T follicular helper cell (primary cell): Measurements from ENCODE around the gene ITSN1.

ENCODE experiments used
- DNase-seq: peaks from one replicate; pipeline ENCODE4 v3.0.0-alpha.2; 2020; ENCODE audit warnings: low read depth

The ITSN1 gene

DNA sequence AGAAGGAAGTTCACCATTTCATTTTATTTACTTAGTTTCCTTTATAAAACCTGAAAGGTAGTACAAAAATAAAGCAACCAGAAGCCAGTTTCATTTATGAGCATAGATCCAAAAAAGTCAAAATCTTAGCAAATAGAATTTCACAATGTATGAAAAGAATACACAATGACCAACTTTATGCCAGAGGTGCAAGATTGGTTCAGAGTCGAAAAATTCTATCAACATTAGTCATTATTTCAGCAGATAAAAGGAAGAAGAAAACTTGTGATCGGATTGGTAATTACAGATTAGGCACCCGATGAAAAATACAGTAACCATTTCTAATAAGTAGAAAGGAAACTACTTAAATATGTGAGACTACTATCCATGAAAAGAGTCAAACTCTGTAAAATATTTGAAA lies 89.1 kb downstream of the ITSN1 start:
- DNase-seq: no peak

DNA sequence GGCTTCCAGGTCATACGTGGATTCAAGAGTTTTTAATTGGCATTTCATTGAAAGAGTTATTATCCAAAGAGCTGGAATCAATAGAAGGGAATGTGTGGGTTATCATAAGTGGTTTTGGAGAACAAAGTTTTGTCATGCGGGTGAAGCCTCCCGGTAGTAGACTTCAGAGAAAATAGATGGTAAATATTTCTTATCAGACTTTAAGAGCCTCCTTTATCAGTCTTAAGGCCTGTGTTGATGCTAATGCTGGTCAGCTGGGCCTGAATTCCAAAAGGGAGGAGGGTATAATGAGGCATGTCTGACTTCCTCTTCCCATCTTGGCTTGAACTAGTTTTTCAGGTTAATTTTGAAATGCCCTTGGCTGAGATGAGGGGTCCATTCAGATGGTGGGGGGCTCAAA lies 89.7 kb downstream of the ITSN1 start:
- DNase-seq: no peak

- DNase-seq: no peak
Observed at GRCh38 chr21:33733601-33734000, 91.3 kb downstream of the ITSN1 start.

DNA sequence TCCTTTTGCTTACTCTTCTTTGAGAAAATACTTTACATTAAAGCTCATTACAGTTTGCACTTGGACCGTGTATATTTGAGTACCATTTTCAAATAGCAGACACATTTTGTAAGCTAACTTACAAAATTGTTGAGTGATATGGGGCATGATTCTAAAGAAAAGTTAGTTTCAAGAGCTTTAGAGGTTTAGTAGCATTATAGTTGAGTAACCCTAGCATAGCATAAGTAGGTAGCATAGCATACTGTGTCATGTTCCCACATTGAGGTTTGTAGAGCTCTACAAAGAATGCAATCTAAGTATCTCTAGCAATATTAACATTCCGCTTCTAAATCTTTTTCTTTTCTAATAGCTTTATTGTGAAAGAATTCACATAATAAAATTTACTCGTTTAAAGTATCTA lies 92.0 kb downstream of the ITSN1 start:
- no peak for DNase-seq

DNA sequence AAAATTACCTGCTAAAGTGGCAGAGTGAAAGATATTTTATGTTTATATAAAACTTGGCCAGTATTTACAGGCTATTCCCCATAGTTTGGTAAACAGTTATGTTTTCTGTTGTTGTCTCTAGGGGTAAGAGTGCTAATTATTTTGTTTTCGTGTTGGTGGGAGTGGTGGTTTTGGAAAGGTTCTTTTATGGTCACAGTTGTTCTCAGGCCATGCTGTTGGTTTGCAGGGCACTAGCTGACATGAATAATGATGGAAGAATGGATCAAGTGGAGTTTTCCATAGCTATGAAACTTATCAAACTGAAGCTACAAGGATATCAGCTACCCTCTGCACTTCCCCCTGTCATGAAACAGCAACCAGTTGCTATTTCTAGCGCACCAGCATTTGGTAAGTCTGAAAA lies 92.5 kb downstream of the ITSN1 start:
- DNase-seq: no peak

DNA sequence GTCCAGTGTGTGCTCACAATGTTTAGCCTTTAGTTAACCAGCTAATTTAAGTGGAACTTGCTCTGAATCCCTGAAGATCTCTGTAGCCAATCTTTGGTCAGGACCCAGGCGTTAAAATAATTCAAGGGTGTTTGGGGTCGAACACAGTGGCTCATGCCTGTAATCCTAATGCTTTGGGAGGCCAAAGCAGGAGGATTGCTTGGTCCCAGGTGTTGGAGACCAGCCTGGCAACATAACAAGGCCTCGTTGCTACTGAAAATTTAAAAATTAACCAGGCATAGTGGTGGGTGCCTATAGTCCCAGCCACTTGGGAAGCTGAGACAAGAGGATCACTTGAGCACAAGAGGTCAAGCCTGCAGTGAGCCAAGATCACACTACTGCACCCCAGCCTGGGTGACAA lies 94.3 kb downstream of the ITSN1 start:
- no peak for DNase-seq

- DNase-seq: no peak
Observed at GRCh38 chr21:33739701-33740100, 97.4 kb downstream of the ITSN1 start.

- DNase-seq: no peak
Observed at GRCh38 chr21:33747420-33747819, 105.1 kb downstream of the ITSN1 start.

DNA sequence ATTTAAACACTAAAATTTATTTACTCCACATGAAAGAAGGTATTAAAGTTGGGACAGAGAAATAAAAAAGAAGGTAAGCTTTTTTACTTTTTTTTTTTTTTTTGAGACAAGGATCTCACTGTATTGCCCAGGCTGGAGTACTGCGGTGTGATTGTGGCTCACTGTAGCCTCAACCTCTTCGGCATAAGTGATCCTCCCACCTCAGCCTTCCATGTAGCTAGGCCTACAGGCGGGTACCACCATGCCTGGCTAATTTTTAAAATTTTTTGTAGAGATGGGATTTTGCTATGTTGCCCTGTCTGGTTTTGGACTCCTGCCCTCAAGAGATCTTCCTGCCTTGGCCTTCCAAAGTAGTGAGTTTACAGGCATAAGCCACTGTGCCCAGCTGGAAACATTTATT lies 106.6 kb downstream of the ITSN1 start:
- no peak for DNase-seq

DNA sequence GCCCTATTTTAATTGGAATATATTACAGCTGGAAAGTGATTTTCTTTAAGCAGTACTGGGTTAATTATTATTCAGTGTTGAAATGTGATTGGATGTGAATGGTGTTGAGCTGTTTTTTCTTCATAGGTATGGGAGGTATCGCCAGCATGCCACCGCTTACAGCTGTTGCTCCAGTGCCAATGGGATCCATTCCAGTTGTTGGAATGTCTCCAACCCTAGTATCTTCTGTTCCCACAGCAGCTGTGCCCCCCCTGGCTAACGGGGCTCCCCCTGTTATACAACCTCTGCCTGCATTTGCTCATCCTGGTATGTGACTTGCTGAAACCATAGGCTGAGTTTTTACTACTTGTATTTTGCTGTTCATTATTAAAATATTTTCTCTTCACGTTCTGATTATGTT lies 107.7 kb downstream of the ITSN1 start:
- no peak for DNase-seq

DNA sequence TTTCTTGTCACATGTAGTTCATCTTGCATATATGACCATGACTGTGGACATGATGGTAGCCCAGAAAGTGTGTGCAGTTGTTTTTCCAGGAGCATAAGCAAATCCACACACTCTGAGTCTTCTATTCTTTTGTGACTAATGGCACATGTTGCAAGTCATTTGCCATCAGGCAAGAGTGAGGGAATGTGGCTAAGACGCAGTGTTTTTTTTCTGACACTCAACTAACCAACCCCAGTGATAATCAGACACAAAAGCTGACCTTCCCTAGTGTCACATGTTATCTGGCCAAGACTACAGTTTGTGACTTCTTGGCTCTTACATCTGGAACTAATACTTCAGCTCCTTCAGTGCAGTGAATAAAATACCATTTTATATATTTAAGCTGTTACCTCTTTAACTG lies 108.8 kb downstream of the ITSN1 start:
- DNase-seq: no peak

DNA sequence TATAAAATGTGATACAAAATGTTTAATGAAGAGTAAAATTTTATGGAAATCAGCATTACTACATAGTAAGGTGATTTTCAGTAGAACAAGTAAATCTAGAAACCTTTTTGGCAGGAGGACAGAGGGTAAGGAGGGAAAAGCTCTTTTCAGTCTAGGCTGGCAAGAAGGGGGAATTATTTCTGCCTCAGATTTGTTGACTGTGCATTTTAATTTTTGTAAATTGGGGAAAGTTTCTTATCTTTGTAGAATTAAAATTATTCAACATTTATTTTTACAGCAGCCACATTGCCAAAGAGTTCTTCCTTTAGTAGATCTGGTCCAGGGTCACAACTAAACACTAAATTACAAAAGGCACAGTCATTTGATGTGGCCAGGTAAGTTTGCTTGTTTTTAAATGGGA lies 109.2 kb downstream of the ITSN1 start:
- no peak for DNase-seq

DNA sequence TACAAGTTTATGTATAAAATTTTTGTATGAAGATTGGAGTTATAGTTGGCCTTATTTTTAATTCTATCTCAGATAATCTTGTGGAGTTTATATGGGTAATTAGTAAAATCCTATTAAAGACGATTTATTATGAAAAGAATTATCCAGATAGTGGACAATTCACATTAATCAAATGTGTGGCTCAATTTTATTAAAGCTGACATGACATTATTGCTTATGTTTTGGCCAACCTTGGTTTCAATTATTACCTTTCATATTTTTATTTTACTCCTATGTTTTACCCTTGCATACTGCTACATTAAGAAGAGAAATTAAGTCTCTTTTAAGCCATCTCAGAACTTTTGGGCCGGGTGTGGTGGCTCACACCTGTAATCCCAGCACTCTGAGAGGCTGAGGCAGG lies 110.0 kb downstream of the ITSN1 start:
- DNase-seq: no peak

GRCh38 chr21:33753886-33754285 lies 111.6 kb downstream of the ITSN1 start:
- no peak for DNase-seq

DNA sequence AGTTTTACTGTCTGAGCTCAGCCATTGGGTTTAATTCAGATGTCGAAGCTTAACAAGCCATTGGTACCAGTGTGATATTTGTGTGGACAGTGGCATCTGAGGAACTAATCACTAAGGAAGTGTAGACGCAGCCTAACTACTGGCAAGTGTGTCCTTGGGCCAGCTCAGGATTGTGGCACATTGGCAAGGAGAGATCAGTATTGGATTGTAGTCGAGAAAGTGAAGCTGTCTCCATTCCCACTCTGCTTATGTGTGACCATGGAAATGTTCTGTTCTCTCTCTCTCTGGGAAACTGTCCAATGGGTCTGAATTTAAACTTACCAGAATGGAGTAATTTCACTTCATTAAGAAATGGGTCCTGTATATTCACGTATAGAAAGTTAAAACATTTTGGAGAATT lies 112.2 kb downstream of the ITSN1 start:
- DNase-seq: no peak

DNA sequence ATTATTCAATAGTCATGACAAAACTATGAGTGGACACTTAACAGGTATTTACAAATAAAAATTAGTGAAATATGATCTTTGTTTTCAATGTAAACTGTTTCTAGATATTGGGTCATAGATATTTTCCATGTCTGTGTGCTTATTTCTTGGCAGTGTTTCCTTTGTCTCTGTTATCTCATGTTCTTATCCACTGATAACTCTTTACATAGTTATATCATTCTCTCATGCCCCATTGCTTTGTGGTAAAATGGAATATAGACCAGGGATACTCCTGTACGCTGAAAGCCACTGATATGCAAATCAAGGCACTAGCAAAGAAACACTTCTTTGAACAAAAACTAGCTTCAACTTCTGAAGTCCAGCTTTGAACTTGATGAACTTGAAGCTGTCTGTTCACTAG lies 113.1 kb downstream of the ITSN1 start:
- DNase-seq: no peak

DNA sequence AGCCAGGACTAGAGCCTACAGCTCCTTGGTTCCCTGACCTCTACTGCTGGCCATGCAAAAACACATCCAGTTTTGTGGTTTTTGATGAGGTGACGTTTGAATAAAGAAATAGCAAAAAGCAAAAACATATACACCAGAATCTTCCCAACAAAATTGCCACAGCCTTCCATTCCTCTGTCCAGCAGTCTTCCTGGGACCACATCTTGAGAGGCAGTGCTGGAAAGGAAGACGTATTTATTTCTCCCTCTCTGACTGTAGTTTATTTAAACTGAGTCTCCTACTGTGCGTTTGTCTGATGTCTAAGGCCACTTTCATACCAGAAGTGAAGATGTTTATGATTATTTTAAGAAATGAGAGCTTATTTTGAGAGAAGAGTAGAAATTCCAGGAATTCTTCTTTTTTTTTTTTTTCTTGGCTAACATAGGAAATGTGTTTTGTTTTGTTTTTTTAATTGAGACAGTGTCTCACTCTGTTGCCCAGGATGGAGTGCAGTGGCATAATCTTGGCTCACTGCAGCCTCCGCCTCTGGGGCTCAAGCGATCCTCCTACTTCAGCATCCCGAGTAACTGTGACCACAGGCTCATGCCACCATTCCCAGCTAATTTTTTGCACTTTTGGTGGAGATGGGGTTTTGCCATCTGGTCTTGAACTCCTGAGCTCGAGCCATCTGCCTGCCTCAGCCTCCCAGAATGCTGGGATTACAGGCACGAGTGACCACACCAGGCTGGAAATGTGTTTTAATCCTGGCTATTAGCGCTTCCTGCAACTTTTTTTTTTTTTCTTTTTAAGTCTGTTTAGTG lies 118.5 kb downstream of the ITSN1 start:
- DNase-seq: no peak

- DNase-seq: no peak
Observed at GRCh38 chr21:33761441-33762036, 119.2 kb downstream of the ITSN1 start.

GRCh38 chr21:33762803-33763581 lies 120.7 kb downstream of the ITSN1 start:
- no peak for DNase-seq

DNA sequence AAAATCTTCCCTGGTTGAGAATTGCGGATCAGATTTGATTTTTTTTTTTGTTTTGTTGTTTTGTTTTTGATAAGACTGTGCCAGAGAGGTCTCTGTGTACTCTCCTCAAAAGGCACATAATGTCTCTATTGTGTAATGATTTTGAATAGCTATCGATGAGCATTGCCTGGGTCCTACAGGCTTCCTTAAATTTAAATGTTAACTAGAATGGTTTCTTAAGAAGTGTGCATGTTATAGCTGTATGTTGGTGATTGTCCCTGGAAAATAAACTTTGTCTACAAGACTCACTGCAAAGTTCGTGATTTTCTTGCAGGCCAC lies 121.2 kb downstream of the ITSN1 start:
- DNase-seq: no peak

DNA sequence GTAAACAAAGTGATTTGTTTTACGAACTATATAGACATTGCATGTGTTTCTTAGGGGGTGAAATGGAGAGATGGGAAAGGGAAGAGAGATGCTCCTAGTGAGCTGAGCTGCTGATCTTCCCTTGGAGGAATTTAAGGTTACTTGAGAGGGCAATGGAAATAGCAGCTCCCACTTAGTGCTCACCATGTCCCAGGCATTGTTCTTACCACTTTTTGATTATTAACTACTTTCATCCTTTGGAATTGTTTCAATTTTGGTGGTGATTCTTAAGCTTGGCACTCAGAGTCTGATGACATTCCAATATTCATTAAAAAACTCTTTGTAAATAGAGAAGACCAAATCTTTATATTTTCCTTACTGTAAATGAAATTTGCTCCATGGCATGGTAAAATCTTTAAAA lies 124.9 kb downstream of the ITSN1 start:
- no peak for DNase-seq

GRCh38 chr21:33767960-33768359 lies 125.7 kb downstream of the ITSN1 start:
- DNase-seq: no peak

DNA sequence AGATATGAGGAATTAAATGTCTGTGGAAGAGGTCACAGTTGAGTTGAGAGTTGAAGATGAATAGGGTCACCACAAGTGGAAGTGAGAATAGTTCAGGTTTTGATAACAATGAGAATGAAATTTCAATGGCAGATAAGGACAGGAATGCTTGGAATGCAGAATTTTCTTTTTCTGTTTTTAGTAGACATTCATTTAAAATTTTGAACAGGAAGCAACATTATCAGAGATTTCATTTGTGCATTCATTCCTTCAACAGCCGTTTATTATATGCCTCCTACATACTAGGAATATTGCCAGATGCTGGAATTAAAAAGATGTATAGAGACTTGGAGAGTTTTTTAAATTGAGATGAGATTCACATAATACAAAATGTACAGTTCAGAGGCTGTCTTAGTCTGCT lies 126.8 kb downstream of the ITSN1 start:
- DNase-seq: no peak
